ENCODE data around the gene CDH9. TPM values are rescaled to one million over a fixed set of nuclear protein-coding genes. Genes with fewer than 3 reads are reported as not detected.
"Not testable (repeated sequence)": the region's sequence is repeated elsewhere in the genome, so short reads cannot be mapped to it uniquely, and the experiment has no call there.

The CDH9 gene
- polyA plus RNA-seq, 12 donors, result 0.09 to 0.37 (median 0.26) TPM; not detected in 6

DNA sequence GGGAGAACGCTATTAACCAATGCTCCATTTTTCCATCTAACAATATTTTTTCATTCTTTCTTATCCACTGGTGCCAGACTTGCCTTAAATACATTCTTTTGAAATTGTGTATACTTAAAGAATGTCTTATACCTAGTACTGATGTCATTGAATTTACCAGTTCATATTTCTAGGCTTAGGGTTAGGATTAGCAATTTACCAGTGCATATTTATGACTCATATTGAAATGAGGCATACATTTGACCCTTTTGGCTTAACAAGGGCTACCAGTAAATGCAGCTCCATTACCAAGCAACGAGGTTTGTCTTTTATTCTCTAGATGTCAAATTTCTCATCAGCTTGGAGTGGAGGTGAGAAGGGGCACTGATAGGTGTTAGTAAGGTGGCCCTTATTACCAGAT lies 89.5 kb downstream of the CDH9 start:
- DNase-seq, result no peak

GRCh38 chr5:26945901-26946300 lies 92.5 kb downstream of the CDH9 start:
- DNase-seq, result no peak

DNA sequence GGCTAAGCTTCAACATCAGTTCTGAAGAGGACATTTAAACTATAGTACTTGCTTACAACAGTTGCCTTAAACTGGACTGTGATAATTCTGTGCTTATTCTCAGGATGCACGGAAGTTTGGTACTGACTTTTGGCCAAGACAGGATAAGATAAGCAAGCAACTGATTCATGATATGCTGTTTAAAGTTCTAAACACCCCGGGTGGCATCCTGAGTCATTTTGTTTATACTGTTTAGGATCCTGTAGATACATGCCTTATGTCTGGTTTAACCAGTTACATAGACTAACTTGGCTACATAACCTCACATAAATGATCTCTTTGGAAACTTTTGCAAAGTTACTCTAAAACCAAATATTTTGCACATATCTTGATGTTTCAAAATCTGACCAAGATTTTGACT lies 95.9 kb downstream of the CDH9 start:
- DNase-seq, result no peak

DNA sequence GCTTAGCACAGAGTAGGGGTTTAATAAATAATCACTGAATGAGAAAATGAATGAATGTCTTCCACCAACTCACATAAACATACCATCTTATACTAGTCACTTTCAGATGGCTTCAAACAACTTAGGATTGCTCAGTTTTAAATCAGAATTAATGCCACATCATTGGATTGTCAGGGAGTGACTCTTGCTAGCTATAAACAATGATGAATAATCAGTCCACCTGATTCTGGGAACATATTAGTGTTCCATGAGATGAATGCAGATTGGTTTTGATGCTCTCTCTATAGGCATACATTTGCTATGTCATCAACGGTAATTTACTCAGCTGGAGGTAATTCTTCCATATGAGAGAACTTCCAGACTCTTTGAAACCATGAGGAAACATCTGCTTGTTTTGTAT lies 97.4 kb downstream of the CDH9 start:
- DNase-seq, result no peak

- no peak for DNase-seq
These were observed 106.1 kb downstream of the CDH9 start for GRCh38 chr5:26932238-26932637.

GRCh38 chr5:26921439-26921838 lies 116.9 kb downstream of the CDH9 start:
- DNase-seq, result no peak

GRCh38 chr5:26903469-26903868 lies 134.9 kb downstream of the CDH9 start:
- DNase-seq, result no peak

DNA sequence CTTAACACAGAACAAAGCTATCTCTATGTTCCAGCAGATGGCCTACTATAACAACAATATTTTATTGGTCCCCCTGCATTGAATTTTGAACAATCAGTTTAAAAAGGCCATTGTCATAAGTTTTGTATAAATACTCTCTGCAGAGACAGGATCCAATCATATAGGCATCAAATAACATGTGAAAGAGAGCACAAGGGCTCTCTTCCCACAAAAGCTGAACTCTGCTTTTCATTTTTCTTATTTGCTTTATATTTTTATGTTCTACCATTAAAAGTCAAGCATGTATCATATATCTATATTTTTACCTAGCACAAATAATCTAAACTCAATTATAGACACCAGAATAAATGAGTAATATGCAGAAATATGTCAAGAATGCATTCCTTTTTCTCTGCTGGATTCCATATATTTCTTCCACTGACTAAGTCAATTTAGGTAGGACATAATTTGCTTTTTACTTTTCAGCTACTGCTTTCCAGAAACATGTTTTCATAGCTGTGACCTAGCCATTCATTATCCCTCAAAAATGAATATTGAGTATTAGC lies 143.6 kb downstream of the CDH9 start:
- DNase-seq, result no peak

DNA sequence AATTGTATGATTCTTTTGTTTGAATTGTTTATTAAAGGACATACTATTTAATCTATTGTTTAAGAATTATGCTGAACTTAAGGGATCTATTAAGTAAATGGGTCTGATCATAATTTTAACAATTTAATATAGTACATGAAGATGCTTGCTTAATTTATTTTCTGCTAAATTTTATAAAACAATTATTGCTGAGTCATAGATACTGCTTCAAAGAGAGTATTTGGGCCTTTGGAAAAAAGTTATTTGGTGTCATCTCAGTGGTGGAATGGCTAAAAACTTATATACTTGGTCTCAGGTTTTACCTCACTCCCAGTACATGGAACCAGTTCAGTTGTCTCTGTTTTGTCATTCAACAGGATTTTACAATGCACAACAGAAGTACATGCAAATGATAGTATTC lies 145.3 kb downstream of the CDH9 start:
- DNase-seq, result no peak

GRCh38 chr5:26889815-26890214 lies 148.6 kb downstream of the CDH9 start:
- no peak for DNase-seq

DNA sequence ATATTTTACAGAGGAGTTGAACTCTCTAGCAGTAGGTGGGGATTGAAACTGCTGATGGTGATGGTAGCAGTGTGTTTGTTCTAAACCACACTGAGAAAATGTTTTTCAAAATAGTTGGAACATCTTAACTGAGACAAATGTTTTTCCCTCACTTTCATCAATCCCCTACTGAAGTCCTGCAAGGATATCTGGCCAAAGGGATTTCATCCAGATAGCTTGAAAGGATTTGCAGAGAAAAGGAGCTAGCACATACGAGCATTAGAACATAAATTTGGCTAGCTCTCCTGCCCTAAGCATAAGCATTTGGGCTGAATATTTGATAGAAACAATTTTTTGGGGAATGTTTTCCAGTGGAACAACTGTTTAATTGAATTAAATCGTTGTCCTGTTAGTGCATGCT lies 153.9 kb downstream of the CDH9 start:
- peak; percentile 13 for DNase-seq

- DNase-seq, result no peak
These were observed 155.0 kb downstream of the CDH9 start for GRCh38 chr5:26883375-26883774.

DNA sequence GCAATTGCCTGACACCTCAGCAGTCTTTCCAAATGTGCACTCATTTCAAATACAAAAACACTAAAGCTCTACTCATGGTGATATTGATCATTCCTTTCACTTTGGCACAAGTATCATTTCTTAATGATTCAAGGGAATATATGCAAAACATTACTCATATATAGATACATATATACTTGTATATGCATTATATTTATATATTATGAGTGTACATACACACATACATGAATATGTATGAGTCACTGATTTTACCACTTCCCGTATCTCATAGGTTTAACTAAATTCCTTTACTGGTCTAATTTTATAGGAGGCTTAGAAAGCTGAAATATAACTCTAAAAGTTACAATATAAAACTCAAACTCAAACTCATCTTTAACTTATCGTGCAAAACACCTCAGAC lies 156.5 kb downstream of the CDH9 start:
- no peak for DNase-seq

GRCh38 chr5:26877154-26877553 lies 161.2 kb downstream of the CDH9 start:
- no peak for DNase-seq

GRCh38 chr5:26872337-26872736 lies 166.0 kb downstream of the CDH9 start:
- no peak for DNase-seq

DNA sequence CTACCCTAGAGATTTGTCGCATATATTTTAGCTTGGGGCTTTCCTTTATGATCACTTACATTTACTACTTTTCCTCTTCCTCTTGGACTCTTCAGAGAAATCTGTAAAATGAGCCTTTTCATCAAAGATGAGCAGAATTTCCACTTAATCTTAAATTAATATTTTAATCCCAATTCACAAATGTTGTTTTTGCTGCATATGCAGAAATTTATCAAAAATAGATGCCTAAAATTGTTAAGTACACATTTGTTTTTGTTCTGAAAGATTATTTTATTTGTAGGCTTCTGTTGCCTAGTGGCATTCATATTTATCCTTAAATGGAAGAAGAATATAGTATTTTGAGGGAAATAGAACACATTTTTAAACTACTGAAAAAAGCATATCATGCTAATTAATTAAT lies 168.6 kb downstream of the CDH9 start:
- DNase-seq, result no peak

DNA sequence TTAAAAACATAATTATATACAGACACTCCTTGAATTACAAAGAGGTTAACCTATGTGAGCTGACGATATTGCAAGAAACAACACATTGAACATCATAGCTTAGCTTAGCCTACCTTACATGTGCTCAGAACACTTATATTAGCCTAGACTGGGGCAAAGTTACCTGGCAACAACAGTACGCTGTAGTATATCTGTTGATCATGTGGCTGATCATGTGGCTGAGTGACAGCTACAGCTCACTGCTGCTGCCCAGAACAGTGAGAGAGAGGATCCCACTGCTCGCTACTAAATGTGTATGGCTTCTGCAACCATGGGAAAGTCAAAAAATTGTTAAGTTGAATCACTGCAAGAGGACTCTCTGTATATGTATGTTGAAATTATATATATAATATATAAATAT lies 169.9 kb downstream of the CDH9 start:
- DNase-seq, result no peak

DNA sequence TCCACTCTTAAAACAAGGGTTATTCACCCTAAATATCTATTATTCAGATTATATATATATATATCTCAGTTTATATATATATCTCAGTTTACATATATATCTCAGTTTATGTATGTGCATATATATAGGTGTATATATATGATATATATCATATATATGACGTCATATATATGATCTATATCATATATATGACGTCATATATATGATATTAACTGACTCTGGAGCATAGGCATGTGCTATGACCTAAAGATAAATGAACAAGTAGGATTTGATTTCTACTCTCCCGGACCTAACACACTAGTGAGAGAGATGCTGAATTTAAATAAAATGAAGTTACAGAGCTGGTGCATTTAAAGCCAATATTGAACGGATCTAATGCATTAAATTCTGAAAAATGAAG lies 174.3 kb downstream of the CDH9 start:
- no peak for DNase-seq

DNA sequence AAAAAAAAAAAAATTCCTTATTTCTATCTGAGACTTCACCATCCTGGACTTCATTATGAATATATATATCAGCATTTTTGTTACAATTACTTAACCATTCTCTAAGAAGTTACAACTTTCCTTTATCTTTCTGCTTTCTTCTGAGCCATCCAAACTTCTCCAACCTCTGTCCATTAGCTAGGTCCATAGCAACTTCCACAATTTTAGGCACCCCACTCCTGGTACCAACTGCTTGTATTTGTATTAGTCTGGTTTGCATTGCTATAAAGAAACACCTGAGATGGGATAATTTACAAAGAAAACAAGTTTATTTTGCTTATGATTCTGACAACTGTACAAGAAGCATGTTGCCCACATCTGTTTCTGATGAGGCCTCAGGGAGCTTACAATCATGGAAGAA lies 182.1 kb downstream of the CDH9 start:
- no peak for DNase-seq

DNA sequence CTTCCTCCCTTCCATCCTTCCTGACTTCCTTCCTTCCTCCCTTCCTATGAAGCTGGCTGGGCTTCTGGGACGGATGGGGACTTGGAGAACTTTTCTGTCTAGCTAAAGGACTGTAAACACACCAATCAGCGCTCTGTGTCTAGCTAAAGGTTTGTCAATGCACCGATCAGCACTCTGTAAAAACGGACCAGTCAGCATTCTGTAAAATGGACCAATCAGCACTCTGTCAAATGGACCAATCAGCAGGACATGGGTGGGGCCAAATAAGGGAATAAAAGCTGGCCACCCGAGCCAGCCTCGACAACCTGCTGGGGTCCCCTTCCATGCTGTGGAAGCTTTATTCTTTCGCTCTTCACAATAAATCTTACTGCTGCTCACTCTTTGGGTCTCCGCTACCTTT lies 185.9 kb downstream of the CDH9 start:
- DNase-seq, result not testable (repeated sequence)

DNA sequence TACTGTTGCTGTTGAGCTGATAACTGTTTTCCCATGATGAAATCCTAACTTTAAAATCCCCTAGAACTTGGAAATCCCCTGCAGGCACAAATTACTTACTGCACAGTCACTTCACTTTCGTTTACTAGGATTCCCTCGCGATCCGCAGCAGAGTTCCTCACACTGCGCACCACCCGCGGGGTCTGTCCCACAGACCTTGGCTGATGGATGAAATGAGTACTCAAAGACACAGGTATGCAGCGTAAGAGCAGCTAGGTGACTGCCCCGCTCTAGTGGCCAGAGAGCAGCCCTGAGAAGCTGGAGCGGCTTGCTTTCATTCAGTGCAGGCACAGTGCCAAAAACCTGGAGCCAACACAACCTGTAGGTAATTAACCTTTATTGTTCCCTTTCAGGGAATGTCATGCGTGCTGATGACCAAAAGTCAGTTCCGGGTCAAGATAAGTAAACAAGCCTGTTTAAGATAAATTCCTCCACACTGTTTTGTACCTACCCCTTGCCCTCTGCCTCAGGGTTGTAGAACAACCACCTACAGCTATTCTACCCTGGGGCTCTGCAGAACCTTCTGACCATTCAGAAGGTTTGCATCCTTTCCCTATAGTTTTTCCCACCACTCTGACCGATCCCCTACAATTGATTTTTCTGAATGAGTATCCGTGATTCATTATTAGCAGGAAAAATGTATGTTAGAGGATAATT lies 191.2 kb downstream of the CDH9 start:
- DNase-seq, result no peak

DNA sequence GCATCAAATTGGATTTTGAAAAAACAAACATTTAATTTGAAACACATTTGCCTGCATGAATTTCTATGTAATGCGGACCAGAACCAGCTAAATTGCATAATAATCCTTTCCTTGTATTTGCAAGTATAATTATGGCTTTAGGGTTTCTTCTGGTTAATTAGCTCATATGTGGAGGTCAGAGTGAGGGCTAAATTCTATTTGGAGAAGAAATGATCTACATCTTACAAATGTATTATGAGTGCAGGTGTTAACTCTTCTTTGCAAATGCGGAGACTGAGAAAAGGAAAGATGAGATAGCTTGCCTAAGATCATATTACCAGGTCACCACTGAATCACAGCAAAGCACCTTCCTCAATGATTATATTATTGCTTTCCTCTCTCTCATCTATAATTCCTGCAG lies 194.7 kb downstream of the CDH9 start:
- no peak for DNase-seq

GRCh38 chr5:26833596-26833995 lies 204.8 kb downstream of the CDH9 start:
- no peak for DNase-seq
